NCI-H2196 treated with DMSO at 0.1 percent for 48 hours (cell line): Measurements from ENCODE around the gene ANKRD13A.
"Not testable (repeated sequence)": the region's sequence is repeated elsewhere in the genome, so short reads cannot be mapped to it uniquely, and the experiment has no call there.

Experiments used
- DNase-seq: peaks from one replicate; lab custom pipeline; 2025; ENCODE audit not compliant: unreplicated experiment; lab: John Stamatoyannopoulos, UW

ANKRD13A gene

GRCh38 chr12:110047297-110047940 lies 48.2 kb downstream of the ANKRD13A start:
- no peak for DNase-seq

GRCh38 chr12:110048242-110049027 lies 49.2 kb downstream of the ANKRD13A start, which contains the start of gene C12orf76:
Gene C12orf76, minus strand, starts transcription at chr12:110048522. Its CDS starts 27 bp downstream, at chr12:110048495.
- DNase-seq, result peak; percentile 97

GRCh38 chr12:110049034-110049433 lies 49.8 kb downstream of the ANKRD13A start:
- DNase-seq, result not testable (repeated sequence)

GRCh38 chr12:110049666-110050065 lies 50.4 kb downstream of the ANKRD13A start:
- DNase-seq, result not testable (repeated sequence)

GRCh38 chr12:110050927-110051326 lies 51.7 kb downstream of the ANKRD13A start:
- no peak for DNase-seq

- not testable (repeated sequence) for DNase-seq
These were observed 56.4 kb downstream of the ANKRD13A start for GRCh38 chr12:110055375-110056352.

- not testable (repeated sequence) for DNase-seq
These were observed 57.4 kb downstream of the ANKRD13A start for GRCh38 chr12:110056643-110057042.

- DNase-seq, result no peak
These were observed 59.8 kb downstream of the ANKRD13A start for GRCh38 chr12:110058875-110059615.

- DNase-seq, result no peak
These were observed 60.4 kb downstream of the ANKRD13A start for GRCh38 chr12:110059651-110060000.

GRCh38 chr12:110062241-110062640 lies 63.0 kb downstream of the ANKRD13A start:
- no peak for DNase-seq

- no peak for DNase-seq
These were observed 66.3 kb downstream of the ANKRD13A start for GRCh38 chr12:110065540-110065939.

GRCh38 chr12:110067531-110067930 lies 68.3 kb downstream of the ANKRD13A start:
- no peak for DNase-seq

GRCh38 chr12:110068115-110068514 lies 68.9 kb downstream of the ANKRD13A start:
- DNase-seq, result not testable (repeated sequence)

GRCh38 chr12:110068654-110069053 lies 69.4 kb downstream of the ANKRD13A start:
- no peak for DNase-seq

GRCh38 chr12:110071504-110071903 lies 72.3 kb downstream of the ANKRD13A start:
- DNase-seq, result no peak

GRCh38 chr12:110071967-110072366 lies 72.7 kb downstream of the ANKRD13A start:
- DNase-seq, result no peak

- not testable (repeated sequence) for DNase-seq
These were observed 73.4 kb downstream of the ANKRD13A start for GRCh38 chr12:110072636-110073035.

GRCh38 chr12:110073049-110073831 lies 74.0 kb downstream of the ANKRD13A start:
- DNase-seq, result peak; percentile 22

GRCh38 chr12:110074089-110074488 lies 74.9 kb downstream of the ANKRD13A start:
- DNase-seq, result no peak

GRCh38 chr12:110075880-110076279 lies 76.7 kb downstream of the ANKRD13A start:
- DNase-seq, result no peak
